ENCODE results near the gene SEMA4G.
"Not testable (repeated sequence)": the region's sequence is repeated elsewhere in the genome, so short reads cannot be mapped to it uniquely, and the experiment has no call there.

The SEMA4G gene

DNA sequence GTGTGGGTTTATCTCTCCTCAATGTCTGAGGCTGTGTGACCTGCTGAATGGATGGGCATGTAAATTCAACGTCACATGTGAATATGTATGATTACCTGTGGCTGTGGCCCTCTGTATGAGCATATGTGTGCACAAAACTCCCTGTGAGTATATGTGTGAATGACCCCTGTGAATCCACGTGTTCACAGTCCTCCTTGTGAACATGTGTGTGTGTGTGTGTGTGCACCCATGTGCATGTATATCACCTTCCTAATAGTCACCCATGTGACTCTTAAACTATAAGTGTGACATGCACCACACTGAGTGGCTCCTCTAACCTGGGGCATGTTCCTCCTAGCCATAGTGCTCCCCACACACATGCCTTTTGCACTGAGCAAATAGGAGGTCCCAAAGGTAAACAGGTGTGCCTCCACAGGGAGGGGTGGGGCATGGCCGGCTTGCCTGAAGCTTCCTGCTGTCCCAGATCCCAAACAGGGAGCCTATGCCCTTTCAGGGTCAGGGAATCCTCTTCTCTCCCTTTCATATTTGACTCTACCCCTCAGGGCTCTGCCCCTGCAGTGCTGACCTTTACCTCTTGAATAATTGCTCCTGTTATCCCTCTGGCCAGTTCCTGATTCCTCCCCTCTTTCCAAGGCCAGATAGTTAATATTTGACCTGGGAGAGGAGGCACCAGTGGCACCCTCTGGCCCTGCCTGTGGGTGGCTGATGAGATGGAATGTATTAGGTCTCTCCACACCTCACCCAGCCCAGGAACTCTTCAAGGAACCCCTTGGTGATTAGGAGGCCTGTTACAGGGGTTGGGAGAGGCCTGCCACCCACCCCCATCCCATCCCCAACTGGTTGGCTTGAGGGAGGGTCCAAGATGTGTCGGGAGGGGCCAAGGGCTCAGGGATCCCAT, 1.9 kb downstream of the SEMA4G start:
- FAIRE-seq, result no peak

DNA sequence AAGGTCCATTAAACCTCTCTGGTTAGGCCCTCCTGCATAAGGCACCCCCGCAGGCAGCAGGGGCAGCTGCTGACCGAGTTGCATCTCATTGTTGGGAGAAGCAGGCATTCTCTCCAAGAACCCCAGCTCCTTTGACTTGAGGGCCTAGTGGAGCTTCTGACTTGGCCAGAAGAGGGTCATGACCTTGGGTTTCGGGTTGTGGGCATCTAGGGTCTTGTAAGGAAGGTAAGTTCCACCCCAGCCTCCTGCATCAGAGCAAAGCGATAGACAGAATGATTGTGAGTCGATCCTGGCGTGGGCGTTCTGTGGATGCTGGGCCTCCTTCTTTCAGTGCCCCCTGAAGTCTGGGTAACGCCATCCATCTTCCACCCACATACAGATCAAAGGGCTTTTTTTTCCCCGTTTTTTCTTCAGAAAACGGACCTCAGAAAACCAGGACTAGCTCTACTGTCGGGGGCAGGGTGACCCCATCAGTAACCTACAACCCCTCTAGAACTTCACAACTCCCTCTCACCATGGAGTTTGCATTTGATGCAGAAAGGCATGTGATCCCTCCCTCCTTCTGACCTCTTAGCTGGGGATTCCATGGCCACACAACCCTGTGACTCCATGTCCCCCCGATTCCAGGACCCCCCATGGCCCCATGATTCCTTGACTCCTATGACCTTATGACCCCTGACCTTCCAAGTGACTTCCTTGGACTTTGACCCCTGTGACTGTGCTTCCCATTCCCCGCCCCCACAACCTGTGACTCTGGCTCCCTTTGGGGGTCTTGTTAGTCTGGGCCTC, 3.0 kb downstream of the SEMA4G start:
- no peak for FAIRE-seq

DNA sequence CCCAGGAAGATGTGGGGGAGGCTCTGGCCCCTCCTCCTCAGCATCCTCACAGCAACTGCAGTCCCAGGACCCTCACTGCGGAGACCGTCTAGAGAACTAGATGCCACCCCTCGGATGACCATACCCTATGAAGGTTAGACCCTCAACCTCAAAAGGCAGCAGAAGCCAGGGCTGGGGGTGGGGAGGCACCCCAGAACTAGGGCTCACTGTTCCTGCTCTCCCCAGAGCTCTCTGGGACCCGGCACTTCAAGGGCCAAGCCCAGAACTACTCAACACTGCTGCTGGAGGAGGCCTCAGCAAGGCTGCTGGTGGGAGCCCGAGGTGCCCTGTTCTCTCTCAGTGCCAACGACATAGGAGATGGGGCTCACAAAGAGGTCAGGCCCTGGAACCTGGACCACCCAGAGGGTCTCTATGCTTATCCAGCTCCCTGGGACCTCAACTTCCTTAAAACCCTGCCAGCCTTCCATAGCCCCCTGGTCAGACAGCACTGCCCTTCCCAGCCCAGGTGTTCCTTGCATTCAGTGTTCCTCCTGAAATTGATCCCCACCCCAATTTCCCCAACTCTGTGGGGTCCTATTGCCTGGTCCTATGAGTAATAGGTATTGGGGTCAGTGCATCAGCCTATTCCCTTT, 3.7 kb downstream of the SEMA4G start:
- FAIRE-seq, result no peak

- not testable (repeated sequence) for FAIRE-seq
Measured at GRCh38 chr10:100975397-100975796, 6.1 kb downstream of the SEMA4G start.

DNA sequence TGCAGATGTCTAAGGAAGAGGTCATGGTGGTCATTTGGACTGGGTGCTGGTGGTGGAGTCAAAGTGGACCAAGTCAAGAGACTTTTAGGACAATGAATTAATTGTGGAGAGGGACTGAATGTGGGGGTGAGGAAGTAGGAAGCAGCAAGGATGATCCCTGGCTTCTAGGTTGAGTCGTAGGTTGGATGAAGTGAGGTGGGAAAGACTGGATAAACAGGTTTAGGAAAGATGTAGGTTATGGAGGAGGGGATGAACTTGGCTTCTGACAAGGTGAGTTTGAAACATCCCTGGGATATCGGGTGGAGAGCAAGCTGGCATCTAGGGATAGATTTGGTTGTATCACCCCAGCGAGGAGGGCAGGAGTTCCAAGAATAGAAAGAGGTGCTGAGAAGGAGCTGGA, 7.6 kb downstream of the SEMA4G start:
- no peak for FAIRE-seq

DNA sequence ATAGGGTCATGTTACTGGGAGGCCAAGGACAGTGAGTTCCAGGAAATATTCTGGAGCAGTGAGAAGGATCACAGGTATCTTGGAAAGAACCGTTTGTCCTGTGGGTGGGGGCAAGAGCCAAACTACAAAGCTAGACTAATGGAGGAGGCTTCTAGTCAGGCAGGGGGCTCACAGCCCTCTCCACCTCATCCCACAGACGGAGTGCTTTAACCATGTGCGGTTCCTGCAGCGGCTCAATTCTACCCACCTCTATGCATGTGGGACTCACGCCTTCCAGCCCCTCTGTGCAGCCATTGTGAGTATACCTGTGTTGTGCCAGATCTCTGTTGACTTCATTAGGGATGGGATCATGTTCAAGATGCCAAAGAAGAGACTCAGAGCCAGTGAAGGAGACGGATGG, 8.1 kb downstream of the SEMA4G start:
- FAIRE-seq, result no peak

DNA sequence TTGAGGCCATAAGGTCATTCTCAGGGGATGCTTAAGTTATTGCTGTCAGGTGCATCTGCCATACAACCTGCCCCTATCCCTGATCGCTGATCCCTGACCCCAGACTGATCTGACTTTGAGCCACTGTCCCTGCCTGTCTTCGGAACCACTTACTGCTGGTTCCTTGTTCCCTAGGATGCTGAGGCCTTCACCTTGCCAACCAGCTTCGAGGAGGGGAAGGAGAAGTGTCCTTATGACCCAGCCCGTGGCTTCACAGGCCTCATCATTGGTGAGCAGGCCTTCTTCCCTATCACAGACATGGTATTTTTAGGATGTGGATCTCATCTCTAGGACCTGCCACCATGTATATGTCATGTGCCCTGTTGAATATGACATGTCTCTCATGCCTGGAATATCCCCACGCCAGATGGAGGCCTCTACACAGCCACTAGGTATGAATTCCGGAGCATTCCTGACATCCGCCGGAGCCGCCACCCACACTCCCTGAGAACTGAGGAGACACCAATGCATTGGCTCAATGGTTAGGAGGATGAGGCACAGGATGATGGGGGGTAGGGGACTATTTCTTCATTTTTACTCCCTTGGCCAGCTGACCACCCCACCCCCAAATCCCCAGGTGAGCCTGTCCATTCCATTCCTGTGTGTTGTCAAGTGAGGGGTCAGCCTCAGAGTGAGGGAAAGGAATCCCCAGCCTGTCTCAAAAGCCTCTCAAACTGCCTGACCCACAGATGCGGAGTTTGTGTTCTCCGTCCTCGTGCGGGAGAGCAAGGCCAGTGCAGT, 9.0 kb downstream of the SEMA4G start:
- FAIRE-seq, result no peak

DNA sequence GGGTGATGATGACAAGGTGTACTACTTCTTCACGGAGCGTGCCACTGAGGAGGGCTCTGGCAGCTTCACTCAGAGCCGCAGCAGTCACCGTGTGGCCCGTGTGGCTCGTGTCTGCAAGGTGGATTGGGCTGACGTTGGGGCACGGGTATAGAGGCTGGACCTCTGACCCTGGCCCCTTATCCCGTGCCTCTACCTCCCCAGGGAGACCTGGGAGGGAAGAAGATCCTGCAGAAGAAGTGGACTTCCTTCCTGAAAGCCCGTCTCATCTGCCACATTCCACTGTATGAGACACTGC, 9.5 kb downstream of the SEMA4G start:
- no peak for FAIRE-seq

DNA sequence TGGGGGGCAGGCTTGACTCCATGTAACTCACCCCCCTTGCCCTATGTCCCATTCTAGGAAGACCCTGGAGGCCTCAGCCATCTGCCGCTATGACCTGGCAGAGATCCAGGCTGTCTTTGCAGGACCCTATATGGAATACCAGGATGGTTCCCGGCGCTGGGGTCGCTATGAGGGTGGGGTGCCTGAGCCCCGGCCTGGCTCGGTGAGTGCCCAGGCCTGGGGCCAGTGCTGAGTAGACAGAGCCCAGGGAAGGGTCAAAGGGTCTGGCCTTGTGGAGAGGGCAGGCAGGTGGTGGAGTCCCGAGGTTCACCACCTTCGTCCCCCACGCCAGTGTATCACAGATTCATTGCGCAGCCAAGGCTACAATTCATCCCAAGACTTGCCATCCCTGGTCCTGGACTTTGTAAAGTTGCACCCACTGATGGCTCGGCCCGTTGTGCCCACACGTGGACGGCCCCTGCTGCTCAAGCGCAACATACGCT, 10.5 kb downstream of the SEMA4G start:
- no peak for FAIRE-seq

GRCh38 chr10:100980311-100980710, 11.0 kb downstream of the SEMA4G start:
- FAIRE-seq, result no peak

DNA sequence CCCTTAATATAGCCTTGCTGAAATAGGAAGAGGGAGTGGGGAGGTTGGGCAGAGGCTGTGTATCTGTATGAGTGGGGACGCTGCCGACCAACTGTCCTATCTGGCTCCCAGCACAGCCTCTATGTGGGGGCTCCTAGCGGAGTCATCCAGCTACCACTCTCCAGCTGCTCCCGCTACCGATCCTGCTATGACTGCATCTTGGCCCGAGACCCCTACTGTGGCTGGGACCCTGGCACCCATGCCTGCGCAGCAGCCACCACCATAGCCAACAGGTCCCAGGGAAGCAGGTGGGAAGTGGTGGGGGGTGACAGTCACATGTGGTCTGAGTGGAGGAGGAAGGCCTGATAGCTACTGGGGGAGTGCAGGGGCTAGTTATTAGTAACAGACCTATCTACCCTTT, 11.4 kb downstream of the SEMA4G start:
- FAIRE-seq, result no peak

- no peak for FAIRE-seq
Measured at GRCh38 chr10:100981178-100981772, 12.0 kb downstream of the SEMA4G start.

DNA sequence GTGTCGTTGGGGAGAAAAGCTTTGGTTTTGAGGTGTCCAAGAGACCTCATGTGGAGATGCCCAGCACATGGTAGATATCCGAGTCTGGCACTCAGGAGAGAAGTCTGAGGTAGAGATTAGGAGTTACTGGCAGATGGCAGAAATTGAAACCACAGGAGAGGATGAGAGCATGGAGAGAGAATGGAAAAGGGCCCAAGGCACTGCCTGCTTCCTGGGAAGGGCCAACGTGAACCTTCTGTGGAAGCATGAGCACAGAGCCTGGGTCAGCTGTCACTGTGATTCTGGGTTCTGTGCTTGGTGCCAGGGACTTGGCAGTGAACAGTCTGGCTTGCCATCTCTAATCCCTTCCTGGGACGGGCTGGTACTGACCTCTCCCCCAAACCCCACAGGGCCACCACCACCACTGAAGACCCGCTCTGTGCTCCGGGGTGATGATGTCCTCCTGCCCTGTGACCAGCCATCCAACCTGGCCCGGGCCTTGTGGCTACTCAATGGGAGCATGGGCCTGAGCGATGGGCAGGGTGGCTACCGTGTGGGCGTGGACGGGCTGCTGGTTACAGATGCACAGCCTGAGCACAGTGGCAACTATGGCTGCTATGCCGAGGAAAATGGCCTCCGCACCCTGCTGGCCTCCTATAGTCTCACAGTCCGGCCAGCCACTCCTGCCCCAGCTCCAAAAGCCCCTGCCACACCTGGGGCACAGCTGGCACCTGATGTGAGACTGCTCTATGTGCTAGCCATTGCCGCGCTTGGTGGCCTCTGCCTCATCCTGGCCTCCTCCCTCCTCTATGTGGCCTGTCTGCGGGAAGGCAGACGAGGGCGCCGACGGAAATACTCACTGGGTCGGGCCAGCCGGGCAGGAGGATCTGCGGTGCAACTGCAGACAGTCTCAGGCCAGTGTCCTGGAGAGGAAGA, 13.9 kb downstream of the SEMA4G start:
- no peak for FAIRE-seq

GRCh38 chr10:100983868-100984671, 14.8 kb downstream of the SEMA4G start:
- FAIRE-seq, result no peak

- no peak for FAIRE-seq
Measured at GRCh38 chr10:100984672-100985177, 15.4 kb downstream of the SEMA4G start.

DNA sequence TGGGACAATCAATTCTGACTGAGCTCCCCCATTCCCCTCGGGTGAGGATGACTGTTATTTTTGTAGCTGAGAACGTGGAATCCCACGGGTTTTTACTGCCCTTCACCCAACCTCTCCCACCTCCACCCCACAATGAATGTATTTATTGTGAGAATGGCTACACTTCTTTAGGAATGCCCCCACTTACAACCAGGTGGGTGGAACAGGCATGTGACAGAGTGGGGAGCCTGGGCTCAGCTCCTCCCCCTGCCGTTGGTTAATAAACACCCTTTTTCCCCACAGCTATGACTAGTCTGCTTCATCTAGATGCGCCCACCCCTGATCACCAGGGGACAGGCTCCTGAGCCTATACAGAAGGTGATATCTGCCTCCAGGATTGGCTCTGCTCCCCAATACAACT, 16.0 kb downstream of the SEMA4G start:
- no peak for FAIRE-seq

DNA sequence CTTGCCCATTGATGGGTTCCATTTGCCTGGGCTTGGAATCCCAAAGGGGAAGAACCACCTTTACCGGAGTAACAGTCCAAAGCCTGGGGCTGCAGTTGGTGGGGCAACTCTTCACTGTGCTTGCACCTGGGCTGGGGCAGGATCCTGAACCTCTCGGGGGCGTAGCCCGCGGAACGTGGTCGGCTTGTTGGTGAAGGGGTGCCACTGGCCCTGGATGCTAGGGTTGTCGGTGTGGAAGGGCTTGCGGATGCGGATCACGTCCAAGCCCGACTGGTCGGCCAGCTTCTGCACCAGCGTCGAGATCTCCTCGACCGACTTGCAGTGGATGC, 17.3 kb downstream of the SEMA4G start:
- no peak for FAIRE-seq

DNA sequence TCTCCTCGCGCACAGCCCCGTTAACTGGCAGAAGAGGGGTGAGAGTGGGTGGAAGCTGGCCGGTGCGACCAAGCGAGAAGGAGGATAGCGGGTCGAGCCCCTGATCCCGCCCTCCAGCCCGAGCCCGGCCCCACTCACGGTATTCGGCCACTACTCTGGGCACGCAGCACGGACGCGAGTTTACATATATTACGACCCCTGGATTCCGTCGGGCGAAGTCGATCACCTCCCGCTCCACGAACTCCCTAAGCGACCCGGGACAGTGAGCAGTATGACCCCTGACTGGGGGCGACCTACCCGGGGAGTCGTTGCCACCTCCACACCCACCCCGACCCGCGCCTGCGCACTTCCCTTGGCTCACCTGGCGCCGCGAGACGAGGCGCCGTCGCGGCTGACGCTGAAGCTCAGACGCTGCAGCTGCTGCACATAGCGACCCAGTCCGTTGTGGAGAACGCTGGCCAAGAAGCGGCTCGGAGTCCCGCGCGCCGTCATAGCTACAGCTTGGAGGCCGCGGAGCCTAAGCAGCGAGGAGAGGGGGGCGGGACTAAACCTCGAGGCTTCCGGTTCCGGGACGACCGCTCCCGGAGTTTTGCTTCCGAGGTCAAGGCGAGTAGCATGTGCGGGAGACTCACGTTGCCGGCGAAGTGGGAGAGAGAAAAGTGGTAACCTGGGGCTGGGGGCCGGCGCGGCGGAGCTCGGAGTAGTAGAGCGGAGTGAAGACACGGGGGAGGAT, 17.8 kb downstream of the SEMA4G start, which contains the start of the genes MRPL43 and TWNK:
TSS of gene MRPL43 (minus strand) at position 546 of the 733 bp plus-strand sequence. CDS start at position 492, 54 bp downstream.
TSS of gene TWNK (plus strand) at position 592 of the 733 bp plus-strand sequence. CDS start 668 bp downstream, outside the sequence.
- no peak for FAIRE-seq

- FAIRE-seq, result no peak
Measured at GRCh38 chr10:100987685-100988049, 18.4 kb downstream of the SEMA4G start.

All from endometrium (tissue), 2 donors.